ENCODE data around the gene ZNF511. TPM values are rescaled to one million over a fixed set of nuclear protein-coding genes. Genes with fewer than 3 reads are reported as not detected.
A peak's percentile ranks its signal among the peaks of the same experiment; 100 is the strongest.
"Not testable (repeated sequence)": the region's sequence is repeated elsewhere in the genome, so short reads cannot be mapped to it uniquely, and the experiment has no call there.

Gene ZNF511
- total RNA-seq, 6 experiments from 2014 or later, result 45.7 to 62.0 (median 52.7) TPM

- no peak overlapping the region for H3K4me3 Mint-ChIP-seq
- TF ChIP-seq, protein P1, sequence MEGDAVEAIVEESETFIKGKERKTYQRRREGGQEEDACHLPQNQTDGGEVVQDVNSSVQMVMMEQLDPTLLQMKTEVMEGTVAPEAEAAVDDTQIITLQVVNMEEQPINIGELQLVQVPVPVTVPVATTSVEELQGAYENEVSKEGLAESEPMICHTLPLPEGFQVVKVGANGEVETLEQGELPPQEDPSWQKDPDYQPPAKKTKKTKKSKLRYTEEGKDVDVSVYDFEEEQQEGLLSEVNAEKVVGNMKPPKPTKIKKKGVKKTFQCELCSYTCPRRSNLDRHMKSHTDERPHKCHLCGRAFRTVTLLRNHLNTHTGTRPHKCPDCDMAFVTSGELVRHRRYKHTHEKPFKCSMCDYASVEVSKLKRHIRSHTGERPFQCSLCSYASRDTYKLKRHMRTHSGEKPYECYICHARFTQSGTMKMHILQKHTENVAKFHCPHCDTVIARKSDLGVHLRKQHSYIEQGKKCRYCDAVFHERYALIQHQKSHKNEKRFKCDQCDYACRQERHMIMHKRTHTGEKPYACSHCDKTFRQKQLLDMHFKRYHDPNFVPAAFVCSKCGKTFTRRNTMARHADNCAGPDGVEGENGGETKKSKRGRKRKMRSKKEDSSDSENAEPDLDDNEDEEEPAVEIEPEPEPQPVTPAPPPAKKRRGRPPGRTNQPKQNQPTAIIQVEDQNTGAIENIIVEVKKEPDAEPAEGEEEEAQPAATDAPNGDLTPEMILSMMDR (IDR thresholded peaks at IDR 0.05), result no peak
- H3K36me3 Mint-ChIP-seq (ENCODE audit: low read depth), result no peaks in the 10 kb centered on the region
- H3K4me1 Mint-ChIP-seq (ENCODE audit: low read depth), result peaks cover 28% of the 10 kb centered on the region
- H3K9me3 Mint-ChIP-seq, result no peaks in the 10 kb centered on the region
- H3K27me3 Mint-ChIP-seq (ENCODE audit: insufficient read depth), result peaks cover 4% of the 10 kb centered on the region; the same call in 1 of the 2 replicates
- DNase-seq, result no peak
- no peak overlapping the region for H3K27ac Mint-ChIP-seq
Measured at GRCh38 chr10:133263674-133264073, 45.0 kb upstream of the ZNF511 start.

DNA sequence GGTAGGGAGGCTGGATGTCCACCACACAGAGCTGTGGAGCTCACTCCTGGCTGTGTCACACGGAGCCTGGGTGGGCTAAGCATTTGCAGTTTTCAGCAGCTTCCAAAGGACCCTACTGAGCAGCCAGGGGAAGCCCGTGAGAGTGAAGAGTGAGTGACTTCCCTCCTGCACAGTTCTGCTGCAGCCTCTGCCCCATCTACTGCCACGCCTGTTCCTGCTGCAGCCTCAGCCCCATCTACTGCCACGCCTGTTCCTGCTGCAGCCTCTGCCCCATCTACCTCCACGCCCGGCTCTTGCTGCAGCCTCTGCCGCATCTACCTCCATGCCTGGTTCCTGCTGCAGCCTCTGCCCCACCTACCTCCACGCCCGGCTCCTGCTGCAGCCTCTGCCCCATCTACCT lies 44.3 kb upstream of the ZNF511 start:
- TF ChIP-seq, protein P1 (IDR thresholded peaks at IDR 0.05), result no peak
- no peaks in the 10 kb centered on the region; the same call in 1 of the 2 replicates for H3K27me3 Mint-ChIP-seq (ENCODE audit: insufficient read depth)
- H3K4me3 Mint-ChIP-seq, result no peak overlapping the region
- no peaks in the 10 kb centered on the region for H3K36me3 Mint-ChIP-seq (ENCODE audit: low read depth)
- H3K9me3 Mint-ChIP-seq, result no peaks in the 10 kb centered on the region
- DNase-seq, result no peak
- no peak overlapping the region for H3K27ac Mint-ChIP-seq
- H3K4me1 Mint-ChIP-seq (ENCODE audit: low read depth), result peaks cover 22% of the 10 kb centered on the region

GRCh38 chr10:133265052-133265451 lies 43.7 kb upstream of the ZNF511 start:
- not testable (repeated sequence) for H3K36me3 Mint-ChIP-seq (ENCODE audit: low read depth); DNase-seq; H3K27me3 Mint-ChIP-seq (ENCODE audit: insufficient read depth); H3K4me3 Mint-ChIP-seq; H3K27ac Mint-ChIP-seq; H3K9me3 Mint-ChIP-seq
- H3K4me1 Mint-ChIP-seq (ENCODE audit: low read depth), result peaks cover 16% of the 10 kb centered on the region

DNA sequence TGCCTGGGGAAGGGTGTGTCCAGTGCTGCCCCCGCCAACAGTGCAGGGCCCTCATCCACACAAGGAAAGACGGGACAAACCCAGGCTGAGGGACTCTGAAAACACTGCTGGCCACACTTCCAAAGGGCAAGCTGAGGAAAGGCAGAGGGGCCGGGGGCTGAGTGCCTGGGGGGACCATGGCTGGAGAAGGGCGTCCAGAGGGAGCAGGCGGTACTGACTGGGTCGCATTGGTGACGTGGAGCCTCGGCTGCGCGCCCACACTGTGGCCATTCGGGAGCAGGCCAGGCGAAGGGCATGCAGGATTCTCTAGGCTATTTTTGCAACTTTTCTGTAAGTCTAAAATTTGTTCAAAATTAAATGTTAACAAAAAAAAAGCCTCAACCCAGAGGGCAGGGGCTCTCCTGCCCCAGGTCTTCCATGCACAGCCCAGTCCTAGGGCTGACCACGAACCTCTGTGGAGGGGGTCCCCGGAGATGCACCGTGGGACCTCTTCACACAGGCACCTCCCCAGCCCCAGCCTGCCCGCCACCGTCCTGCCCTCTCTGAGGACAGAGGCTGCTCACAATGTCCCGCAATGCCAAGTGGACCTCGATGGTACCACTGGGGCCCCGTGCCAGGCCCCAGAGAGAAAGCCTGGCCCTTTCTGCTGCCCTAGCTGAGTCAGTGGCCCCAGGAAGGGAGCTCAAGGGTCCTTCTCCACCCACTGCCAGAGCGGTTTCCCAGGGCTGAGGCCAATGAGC lies 42.5 kb upstream of the ZNF511 start:
- H3K4me3 Mint-ChIP-seq, result no peak overlapping the region
- H3K27me3 Mint-ChIP-seq (ENCODE audit: insufficient read depth), result no peaks in the 10 kb centered on the region; the same call in 1 of the 2 replicates
- H3K36me3 Mint-ChIP-seq (ENCODE audit: low read depth), result no peaks in the 10 kb centered on the region
- TF ChIP-seq, protein P1 (IDR thresholded peaks at IDR 0.05), result no peak
- no peak overlapping the region for H3K27ac Mint-ChIP-seq
- H3K4me1 Mint-ChIP-seq (ENCODE audit: low read depth), result peaks cover 4% of the 10 kb centered on the region; the same call in 1 of the 2 replicates
- DNase-seq, result no peak
- no peaks in the 10 kb centered on the region for H3K9me3 Mint-ChIP-seq

GRCh38 chr10:133267293-133267692 lies 41.4 kb upstream of the ZNF511 start:
- Mint-ChIP-seq H3K4me1 (ENCODE audit: low read depth) (peaks cover 4% of the 10 kb centered on the region; the same call in 1 of the 2 replicates), H3K27me3 (ENCODE audit: insufficient read depth) (no peaks in the 10 kb centered on the region; the same call in 1 of the 2 replicates), H3K27ac (no peak overlapping the region), H3K36me3 (ENCODE audit: low read depth) (no peaks in the 10 kb centered on the region), H3K4me3 (no peak overlapping the region), H3K9me3 (no peaks in the 10 kb centered on the region)
- TF ChIP-seq, protein P1 (IDR thresholded peaks at IDR 0.05), result no peak
- no peak for DNase-seq

GRCh38 chr10:133267829-133268228 lies 40.9 kb upstream of the ZNF511 start:
- Mint-ChIP-seq H3K4me3 (no peak overlapping the region), H3K27ac (no peak overlapping the region), H3K27me3 (ENCODE audit: insufficient read depth) (no peaks in the 10 kb centered on the region; the same call in 1 of the 2 replicates), H3K36me3 (ENCODE audit: low read depth) (no peaks in the 10 kb centered on the region), H3K4me1 (ENCODE audit: low read depth) (peaks cover 4% of the 10 kb centered on the region; the same call in 1 of the 2 replicates), H3K9me3 (no peaks in the 10 kb centered on the region)
- DNase-seq, result no peak
- TF ChIP-seq, protein P1 (IDR thresholded peaks at IDR 0.05), result peak; percentile 12; the same call in 1 of the 2 replicates

Data from HFFc6 (cell line).